ENCODE data around the gene SYNE2. TPM values are rescaled to one million over a fixed set of nuclear protein-coding genes. Genes with fewer than 3 reads are reported as not detected.
A peak's percentile ranks its signal among the peaks of the same experiment; 100 is the strongest.

The SYNE2 gene
- total and polyA plus RNA-seq, 4 donors, result 12.0 to 79.9 (median 19.5) TPM

- Histone ChIP-seq H3K4me1 (ENCODE audit: control insufficient read depth in 4 of 4, insufficient read depth in 4 of 4, low read length in 3 of 4) (peaks cover 4 to 17% (median 8%) of the 10 kb centered on the region in 4 donors), H3K9ac (ENCODE audit: low read depth in 1 of 2, low read length in 2 of 2) (peak overlapping the region in 1 of 2 donors; percentile 36), H3K36me3 (ENCODE audit: control insufficient read depth in 4 of 4, insufficient read depth in 3 of 4, low read depth in 1 of 4, low read length in 3 of 4) (no peaks in the 10 kb centered on the region), H3K27ac (ENCODE audit: low read depth in 1 of 2, low read length in 2 of 2) (peak overlapping the region; percentile 19 to 23), H3K9me3 (ENCODE audit: control insufficient read depth in 4 of 4, low read length in 3 of 4) (no peaks in the 10 kb centered on the region), H3K4me3 (ENCODE audit: low read depth in 1 of 3, low read length in 3 of 3) (peak overlapping the region in 2 of 3 donors; percentile 18 to 24), H3K27me3 (ENCODE audit: control insufficient read depth in 4 of 4, insufficient read depth in 4 of 4, low read length in 3 of 4) (no peaks in the 10 kb centered on the region)
- 79% methylated on average over 4 of the region's 4 CpGs for WGBS
- TF ChIP-seq FOXA1 (IDR thresholded peaks at IDR 0.05), result no peak
- TF ChIP-seq HNF4A (conservative IDR thresholded peaks at IDR 0.05), result no peak
- TF ChIP-seq EGR1 (IDR thresholded peaks at IDR 0.05; ENCODE audit: low read depth in 2 of 2), result no peak
- TF ChIP-seq FOXA2 (IDR thresholded peaks at IDR 0.05), result no peak
- TF ChIP-seq ZBTB33 (IDR thresholded peaks at IDR 0.05), result no peak
- no peak for TF ChIP-seq HNF4G (IDR thresholded peaks at IDR 0.05)
- no peak for TF ChIP-seq NR2F2 (IDR thresholded peaks at IDR 0.05)
- no peak for TF ChIP-seq RXRA (IDR thresholded peaks at IDR 0.05)
- TF ChIP-seq ATF3 (IDR thresholded peaks at IDR 0.05), result no peak
- no peak for TF ChIP-seq MAX (IDR thresholded peaks at IDR 0.05)
- no peak for TF ChIP-seq REST (IDR thresholded peaks at IDR 0.05)
- no peak for TF ChIP-seq JUND (IDR thresholded peaks at IDR 0.05)
- DNase-seq (ENCODE audit: low spot score), result no peak
Measured at GRCh38 chr14:63908667-63909264, 56.0 kb downstream of the SYNE2 start.

- DNase-seq (ENCODE audit: low spot score), result no peak
- Histone ChIP-seq H3K27me3 (ENCODE audit: control insufficient read depth in 4 of 4, insufficient read depth in 4 of 4, low read length in 3 of 4) (no peaks in the 10 kb centered on the region), H3K9me3 (ENCODE audit: control insufficient read depth in 4 of 4, low read length in 3 of 4) (no peaks in the 10 kb centered on the region), H3K9ac (ENCODE audit: low read depth in 1 of 2, low read length in 2 of 2) (no peak overlapping the region), H3K4me1 (ENCODE audit: control insufficient read depth in 4 of 4, insufficient read depth in 4 of 4, low read length in 3 of 4) (peaks cover 4 to 17% (median 8%) of the 10 kb centered on the region in 4 donors), H3K36me3 (ENCODE audit: control insufficient read depth in 4 of 4, insufficient read depth in 3 of 4, low read depth in 1 of 4, low read length in 3 of 4) (no peaks in the 10 kb centered on the region), H3K4me3 (ENCODE audit: low read depth in 1 of 3, low read length in 3 of 3) (no peak overlapping the region), H3K27ac (ENCODE audit: low read depth in 1 of 2, low read length in 2 of 2) (no peak overlapping the region)
- TF ChIP-seq NR2F2 (IDR thresholded peaks at IDR 0.05) (no peak), RXRA (IDR thresholded peaks at IDR 0.05) (no peak), REST (IDR thresholded peaks at IDR 0.05) (no peak), SP1 (IDR thresholded peaks at IDR 0.05) (no peak), GABPA (IDR thresholded peaks at IDR 0.05 in 1 of 2, conservative IDR thresholded peaks at IDR 0.05 in 1 of 2) (no peak), TAF1 (conservative IDR thresholded peaks at IDR 0.05) (no peak), HNF4A (conservative IDR thresholded peaks at IDR 0.05) (no peak), HNF4G (IDR thresholded peaks at IDR 0.05) (no peak), YY1 (IDR thresholded peaks at IDR 0.05) (no peak), CTCF (IDR thresholded peaks at IDR 0.05; ENCODE audit: low read depth, low read length, missing input control) (no peak), FOXA1 (IDR thresholded peaks at IDR 0.05) (no peak)
Measured at GRCh38 chr14:63909984-63910383, 57.2 kb downstream of the SYNE2 start.

Data from liver (tissue), 9 donors.